Urinary bladder (tissue), 4 donors: ENCODE results near the gene OR13H1. TPM values are rescaled to one million over a fixed set of nuclear protein-coding genes. Genes with fewer than 3 reads are reported as not detected.
"Not testable (repeated sequence)": the region's sequence is repeated elsewhere in the genome, so short reads cannot be mapped to it uniquely, and the experiment has no call there.

Experiments used
- DNase-seq: peaks from one replicate; pipeline ENCODE4 v3.0.0-alpha.2; 2015; ENCODE audit errors: extremely low spot score
- H3K27ac ChIP-seq: one replicate; pipeline ENCODE4 v1.5.1; 2013; ENCODE audit warnings: low read depth, mild to moderate bottlenecking, moderate library complexity
- H3K36me3 ChIP-seq: one replicate; pipeline ENCODE4 v1.6.1; 2013; ENCODE audit warnings: mild to moderate bottlenecking, moderate library complexity; ENCODE audit not compliant: insufficient read depth
- H3K4me1 ChIP-seq: one replicate; pipeline ENCODE4 v1.6.1; 2013; ENCODE audit warnings: mild to moderate bottlenecking, moderate library complexity; ENCODE audit not compliant: insufficient read depth
- H3K4me3 ChIP-seq: one replicate; pipeline ENCODE4 v1.5.1; 2013; ENCODE audit warnings: low read depth, low read length
- WGBS: extraction: QIAGEN DNeasy Blood & Tissue Kit; methylation state at CpG from one replicate; pipeline ENCODE4 v1.1.7; 2013; 5-methylcytosine and 5-hydroxymethylcytosine counted together
- polyA plus RNA-seq: library from polyadenylated mRNA; stranded (reverse); fragments of 200-250 nt; gene quantifications from one replicate; pipeline ENCODE4 v1.2.3, GENCODE V29; 2013
- total RNA-seq: library from RNA; depleted of rRNA; stranded (reverse); fragments of >200 nt; gene quantifications from one replicate; pipeline ENCODE4 v1.2.3, GENCODE V29; 2014
- donor health status: healthy with polysubstance abuse.
- donor health status: healthy.

OR13H1 gene, protein sequence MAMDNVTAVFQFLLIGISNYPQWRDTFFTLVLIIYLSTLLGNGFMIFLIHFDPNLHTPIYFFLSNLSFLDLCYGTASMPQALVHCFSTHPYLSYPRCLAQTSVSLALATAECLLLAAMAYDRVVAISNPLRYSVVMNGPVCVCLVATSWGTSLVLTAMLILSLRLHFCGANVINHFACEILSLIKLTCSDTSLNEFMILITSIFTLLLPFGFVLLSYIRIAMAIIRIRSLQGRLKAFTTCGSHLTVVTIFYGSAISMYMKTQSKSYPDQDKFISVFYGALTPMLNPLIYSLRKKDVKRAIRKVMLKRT
- total RNA-seq (not detected), polyA plus RNA-seq (not detected)

DNA sequence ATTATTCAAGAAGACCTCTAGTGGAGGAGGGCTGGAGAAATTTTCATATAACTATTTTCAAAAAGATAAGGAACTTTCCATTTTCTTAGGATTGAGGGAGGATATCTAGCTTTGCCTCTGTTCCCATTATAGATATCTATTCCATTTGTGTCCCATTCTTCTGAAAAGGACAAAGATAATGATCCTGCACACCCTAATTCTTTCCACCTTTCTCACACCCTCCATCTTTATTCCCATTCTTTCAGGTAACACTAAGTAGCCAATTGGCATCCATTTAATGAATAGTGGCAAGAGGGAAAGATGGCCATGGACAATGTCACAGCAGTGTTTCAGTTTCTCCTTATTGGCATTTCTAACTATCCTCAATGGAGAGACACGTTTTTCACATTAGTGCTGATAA, at the start of gene OR13H1:
Gene OR13H1, plus strand, starts transcription at position 301 of the 400 bp plus-strand sequence. Its CDS starts 0 bp downstream, at position 301.
- Histone ChIP-seq H3K4me1 (no peaks in the 10 kb centered on the region), H3K36me3 (no peaks in the 10 kb centered on the region), H3K27ac (no peak within 1 kb of the TSS), H3K4me3 (no peak within 1 kb of the TSS)
- 56% methylated on average over 1 of the region's 1 CpG for WGBS
- DNase-seq = no peak

- not testable (repeated sequence) for DNase-seq, H3K4me3 ChIP-seq, H3K4me1 ChIP-seq, H3K36me3 ChIP-seq, H3K27ac ChIP-seq
- WGBS = 78% methylated on average over 5 of the region's 5 CpGs
These were observed 42.3 kb upstream of the OR13H1 start for GRCh38 chrX:131501556-131501955.

- WGBS = 91% methylated on average over 9 of the region's 9 CpGs
- DNase-seq = no peak
- Histone ChIP-seq H3K4me1 (no peaks in the 10 kb centered on the region), H3K36me3 (no peaks in the 10 kb centered on the region), H3K4me3 (no peak overlapping the region), H3K27ac (no peak overlapping the region)
These were observed 30.5 kb upstream of the OR13H1 start for GRCh38 chrX:131513159-131513914.

DNA sequence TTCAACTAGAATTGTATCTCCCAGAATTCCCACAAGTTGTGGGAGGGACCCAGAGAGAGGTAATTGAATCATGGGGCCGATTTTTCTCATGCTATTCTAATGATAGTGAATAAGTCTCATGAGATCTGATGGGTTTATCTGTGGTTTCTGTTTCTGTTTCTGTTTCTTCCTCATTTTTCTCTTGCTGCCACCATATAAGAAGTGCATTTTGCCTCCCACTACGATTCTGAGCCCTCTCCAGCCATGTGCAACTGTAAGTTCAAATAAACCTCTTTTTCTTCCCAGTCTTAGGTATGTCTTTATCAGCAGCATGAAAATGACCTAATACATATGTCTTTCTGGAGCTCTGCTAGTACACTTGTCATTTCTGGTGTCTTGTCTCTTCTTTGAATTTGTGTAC, 22.1 kb upstream of the OR13H1 start:
- WGBS = 41% methylated on average over 2 of the region's 2 CpGs
- no peak for DNase-seq
- no peaks in the 10 kb centered on the region for H3K4me1 ChIP-seq
- H3K36me3 ChIP-seq = no peaks in the 10 kb centered on the region
- no peak overlapping the region for H3K4me3 ChIP-seq
- no peak overlapping the region for H3K27ac ChIP-seq

GRCh38 chrX:131544218-131544617, 344 bp downstream of the OR13H1 start:
- Histone ChIP-seq H3K27ac (no peak overlapping the region), H3K4me3 (no peak overlapping the region), H3K4me1 (no peaks in the 10 kb centered on the region), H3K36me3 (no peaks in the 10 kb centered on the region)
- 80% methylated on average over 4 of the region's 4 CpGs for WGBS
- DNase-seq = no peak

- Histone ChIP-seq H3K36me3 (no peaks in the 10 kb centered on the region), H3K4me1 (no peaks in the 10 kb centered on the region), H3K27ac (no peak overlapping the region), H3K4me3 (no peak overlapping the region)
- DNase-seq = no peak
- WGBS = 49% methylated on average over 2 of the region's 2 CpGs
These were observed 5.1 kb downstream of the OR13H1 start for GRCh38 chrX:131549011-131549410.

DNA sequence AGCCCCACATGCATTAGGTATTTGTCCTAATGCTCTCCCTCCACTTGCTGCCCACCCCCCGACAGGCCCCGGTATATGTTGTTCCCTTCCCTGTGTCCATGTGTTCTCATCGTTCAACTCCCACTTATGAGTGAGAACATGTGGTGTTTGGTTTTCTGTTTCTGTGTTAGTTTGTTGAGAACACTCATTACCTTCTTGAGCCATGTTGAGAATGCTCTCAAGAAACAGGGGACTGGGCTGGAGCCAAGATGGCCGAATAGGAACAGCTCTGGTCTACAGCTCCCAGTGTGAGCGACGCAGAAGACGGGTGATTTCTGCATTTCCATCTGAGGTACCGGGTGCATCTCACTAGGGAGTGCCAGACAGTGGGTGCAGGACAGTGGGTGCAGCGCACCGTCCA, 8.6 kb downstream of the OR13H1 start:
- H3K4me1 ChIP-seq, H3K27ac ChIP-seq, H3K36me3 ChIP-seq, H3K4me3 ChIP-seq, DNase-seq: not testable (repeated sequence)
- 90% methylated on average over 10 of the region's 10 CpGs for WGBS

- 78% methylated on average over 4 of the region's 4 CpGs for WGBS
- H3K4me3 ChIP-seq = no peak overlapping the region
- no peak overlapping the region for H3K27ac ChIP-seq
- no peaks in the 10 kb centered on the region for H3K36me3 ChIP-seq
- no peaks in the 10 kb centered on the region for H3K4me1 ChIP-seq
- no peak for DNase-seq
These were observed 14.7 kb downstream of the OR13H1 start for GRCh38 chrX:131558562-131558961.

DNA sequence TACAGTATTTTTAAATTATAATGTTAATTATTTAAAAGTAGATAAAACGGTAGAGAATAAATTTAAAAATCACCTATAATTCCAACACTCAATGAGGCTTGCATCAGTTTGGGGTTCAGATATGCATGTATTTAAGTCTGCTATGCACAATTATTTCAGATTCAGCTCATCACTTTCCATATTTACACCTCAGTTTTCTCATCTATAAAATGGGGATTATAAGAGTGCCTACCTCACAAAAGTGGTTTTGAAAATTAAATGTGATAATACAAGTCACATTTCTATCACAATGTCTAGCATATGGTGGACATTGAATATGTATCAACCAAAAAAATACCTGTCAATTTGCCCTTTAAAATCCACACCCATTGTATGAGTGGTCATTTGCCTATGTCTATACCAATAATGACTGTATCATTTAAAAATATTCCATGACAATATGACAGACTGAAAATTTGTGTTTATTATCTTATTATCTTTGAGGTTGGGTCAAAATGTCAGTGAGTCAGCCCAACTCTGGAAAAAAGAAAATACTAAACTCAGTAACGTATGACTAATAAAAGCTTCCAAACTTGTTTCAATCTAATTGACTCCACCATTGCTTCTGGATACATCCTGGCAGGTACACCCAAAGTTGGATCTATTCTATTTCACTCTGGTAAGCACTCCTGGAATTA, 20.8 kb downstream of the OR13H1 start:
- no peak overlapping the region for H3K27ac ChIP-seq
- DNase-seq = no peak
- H3K4me1 ChIP-seq = no peaks in the 10 kb centered on the region
- H3K4me3 ChIP-seq = no peak overlapping the region
- WGBS = 81% methylated on average over 2 of the region's 2 CpGs
- H3K36me3 ChIP-seq = no peaks in the 10 kb centered on the region

- Histone ChIP-seq H3K36me3 (no peaks in the 10 kb centered on the region), H3K4me1 (no peaks in the 10 kb centered on the region), H3K27ac (no peak overlapping the region), H3K4me3 (no peak overlapping the region)
- DNase-seq = no peak
- WGBS = 36% methylated on average over 4 of the region's 4 CpGs
These were observed 22.0 kb downstream of the OR13H1 start for GRCh38 chrX:131565909-131566308.

DNA sequence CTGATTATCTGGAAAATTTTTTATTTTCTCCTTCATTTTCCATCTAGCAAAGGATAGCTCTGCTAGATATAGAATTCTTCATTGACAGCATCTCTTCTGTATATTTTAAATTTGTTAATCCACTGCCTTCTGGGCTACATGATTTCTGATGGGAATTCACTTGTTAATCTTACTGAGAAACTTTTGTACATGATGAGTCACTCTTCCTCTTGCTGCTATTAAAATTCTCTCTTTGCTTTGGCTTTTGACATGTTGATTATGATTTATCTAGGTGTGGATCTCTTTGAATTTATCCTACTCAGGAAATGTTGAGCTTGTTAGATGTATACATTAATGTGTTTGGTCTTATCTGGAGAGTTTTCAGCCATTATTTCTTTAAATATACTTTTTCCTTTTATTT, 27.5 kb downstream of the OR13H1 start:
- Histone ChIP-seq H3K4me1 (no peaks in the 10 kb centered on the region), H3K36me3 (no peaks in the 10 kb centered on the region), H3K4me3 (no peak overlapping the region), H3K27ac (no peak overlapping the region)
- DNase-seq = no peak

- H3K36me3 ChIP-seq = no peaks in the 10 kb centered on the region
- H3K27ac ChIP-seq = no peak overlapping the region
- H3K4me1 ChIP-seq = no peaks in the 10 kb centered on the region
- H3K4me3 ChIP-seq = no peak overlapping the region
- DNase-seq = no peak
- WGBS = 32% methylated on average over 5 of the region's 5 CpGs
These were observed 28.6 kb downstream of the OR13H1 start for GRCh38 chrX:131572372-131573014.

DNA sequence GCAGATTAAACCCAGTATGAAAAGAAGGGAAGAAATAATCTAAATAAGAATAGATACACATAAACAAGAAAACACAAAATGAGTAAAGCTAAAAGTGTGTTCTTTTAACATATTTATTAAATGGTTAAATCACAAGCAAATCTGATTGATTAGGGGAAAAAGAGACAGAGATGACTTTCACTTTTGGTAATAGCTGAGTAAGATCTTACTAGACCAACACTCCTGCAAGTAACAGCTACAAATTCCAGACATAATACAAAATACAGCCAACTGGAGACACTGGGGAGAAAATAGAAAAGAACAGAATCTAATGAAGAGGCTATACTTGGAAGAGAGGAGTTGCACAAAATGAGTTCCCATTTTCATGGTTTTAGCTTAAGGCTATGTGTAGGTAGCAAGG, 33.5 kb downstream of the OR13H1 start:
- no peak for DNase-seq
- no peak overlapping the region for H3K4me3 ChIP-seq
- H3K4me1 ChIP-seq = no peaks in the 10 kb centered on the region
- H3K27ac ChIP-seq = no peak overlapping the region
- no peaks in the 10 kb centered on the region for H3K36me3 ChIP-seq
